Measurements from ENCODE around the gene LMNB1.
"Not testable (repeated sequence)": the region's sequence is repeated elsewhere in the genome, so short reads cannot be mapped to it uniquely, and the experiment has no call there.

Gene LMNB1

GRCh38 chr5:126776499-126777256 is at the start of gene LMNB1:
LMNB1 (plus strand) TSS chr5:126777136; CDS start chr5:126777509, 373 bp downstream.
- peak; percentile 94 for DNase-seq

GRCh38 chr5:126732716-126733115 is 44.2 kb upstream of the LMNB1 start:
- no peak for DNase-seq

DNA sequence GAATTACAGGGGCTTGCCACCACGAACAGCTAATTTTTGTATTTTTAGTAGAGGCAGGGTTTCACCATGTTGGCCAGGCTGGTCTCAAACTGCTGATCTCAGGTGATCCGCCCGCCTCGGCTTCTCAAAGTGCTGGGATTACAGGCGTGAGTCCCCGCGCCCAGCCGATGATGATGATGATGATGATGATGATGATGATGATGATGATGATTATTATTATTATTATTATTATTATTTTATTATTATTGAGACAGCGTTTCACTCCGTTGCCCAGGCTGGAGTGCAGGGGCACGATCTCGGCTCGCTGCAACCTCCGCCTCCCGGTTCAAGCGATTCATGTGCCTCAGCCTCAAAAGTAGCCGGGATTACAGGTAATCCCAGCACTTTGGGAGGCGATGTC is 42.4 kb upstream of the LMNB1 start:
- not testable (repeated sequence) for DNase-seq

DNA sequence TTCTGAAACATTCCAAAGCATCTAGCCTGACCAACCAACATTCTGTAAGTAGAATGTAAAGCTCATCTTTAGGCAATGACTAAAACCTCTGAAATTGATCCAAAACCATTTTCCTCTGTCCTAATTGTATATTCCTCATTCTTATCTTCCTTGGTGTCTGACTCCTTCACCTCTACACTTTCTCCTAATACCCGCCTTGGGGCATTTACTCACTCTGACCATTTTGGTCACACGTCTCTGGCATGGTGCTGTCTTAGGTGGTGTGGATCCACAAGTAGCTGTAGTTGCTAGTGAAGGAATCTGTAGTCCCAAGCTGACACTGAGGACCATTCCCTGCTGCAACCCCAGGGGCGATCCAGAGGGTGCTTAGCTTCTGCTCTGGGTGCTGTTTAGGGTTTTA is 40.8 kb upstream of the LMNB1 start:
- DNase-seq, result no peak

DNA sequence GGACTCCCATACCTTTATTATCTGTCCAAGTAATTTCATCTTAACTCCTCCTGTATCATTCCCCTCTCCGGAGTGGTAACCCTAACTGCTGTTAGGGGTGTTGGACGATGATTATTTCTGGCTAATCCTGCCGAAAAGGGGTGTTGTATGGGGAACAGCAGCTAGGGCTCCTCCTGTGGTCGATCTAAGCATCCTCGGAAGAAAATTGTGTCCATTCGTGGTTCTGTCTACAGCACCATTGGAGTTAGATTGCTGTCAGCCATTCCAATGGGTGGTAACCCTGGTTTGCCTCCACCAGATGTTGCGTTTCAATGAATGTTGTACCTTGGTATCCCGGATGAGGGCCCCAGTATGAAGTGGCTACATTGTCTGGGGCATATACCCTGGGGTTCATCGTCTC is 35.6 kb upstream of the LMNB1 start:
- DNase-seq, result no peak

- DNase-seq, result no peak
Observed at GRCh38 chr5:126742425-126742824, 34.5 kb upstream of the LMNB1 start.

DNA sequence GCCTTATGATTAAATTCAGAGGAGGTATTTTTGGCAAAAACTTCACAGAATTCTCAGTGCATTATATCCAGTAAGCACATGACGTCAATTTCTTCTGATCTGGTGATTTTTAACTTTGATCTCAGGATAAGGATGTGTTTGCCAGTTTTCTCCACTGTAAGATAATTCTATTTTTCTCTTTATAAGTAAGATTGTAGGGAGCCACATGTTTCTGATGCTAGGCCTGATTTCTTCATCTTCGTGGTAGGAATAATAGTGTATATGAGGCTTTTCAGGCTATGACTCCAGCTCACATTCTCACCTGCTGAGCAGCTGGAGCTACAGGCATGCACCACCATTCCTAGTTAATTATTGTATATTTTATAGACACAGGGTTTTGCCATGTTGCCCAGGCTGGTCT is 32.1 kb upstream of the LMNB1 start:
- DNase-seq, result no peak

DNA sequence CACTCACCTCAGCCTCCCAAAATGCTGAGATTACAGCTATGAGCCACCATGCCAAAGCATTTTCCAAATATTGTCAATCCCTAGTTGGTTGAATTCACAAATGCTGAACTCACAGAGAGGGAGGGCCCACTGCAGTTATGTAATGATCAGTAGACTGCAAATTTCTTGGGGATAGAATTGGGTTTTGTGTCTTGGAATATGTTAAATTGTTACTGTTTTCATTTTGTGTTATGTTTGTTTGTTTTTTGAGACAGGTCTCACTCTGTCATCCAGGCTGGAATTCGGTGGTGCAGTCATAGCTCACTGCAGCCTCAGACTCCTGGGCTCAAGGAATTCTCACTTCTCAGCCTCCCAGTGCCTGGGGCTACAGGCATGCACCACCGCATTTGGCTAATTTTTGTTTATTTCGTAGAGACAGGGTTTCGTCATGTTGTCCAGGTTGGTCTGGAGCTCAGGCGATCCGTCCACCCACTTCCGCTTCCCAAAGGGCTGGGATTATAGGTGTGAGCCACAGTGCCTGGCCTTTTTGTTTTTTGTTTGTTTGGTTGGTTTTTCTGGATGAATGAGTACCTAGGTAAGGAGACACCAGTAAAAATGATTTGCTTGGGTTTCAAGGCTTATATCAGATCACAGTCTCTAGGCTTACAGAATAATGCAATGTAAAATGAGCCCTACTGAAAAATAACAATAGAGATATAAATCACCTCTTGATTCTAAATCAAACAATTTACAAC is 31.5 kb upstream of the LMNB1 start:
- no peak for DNase-seq

DNA sequence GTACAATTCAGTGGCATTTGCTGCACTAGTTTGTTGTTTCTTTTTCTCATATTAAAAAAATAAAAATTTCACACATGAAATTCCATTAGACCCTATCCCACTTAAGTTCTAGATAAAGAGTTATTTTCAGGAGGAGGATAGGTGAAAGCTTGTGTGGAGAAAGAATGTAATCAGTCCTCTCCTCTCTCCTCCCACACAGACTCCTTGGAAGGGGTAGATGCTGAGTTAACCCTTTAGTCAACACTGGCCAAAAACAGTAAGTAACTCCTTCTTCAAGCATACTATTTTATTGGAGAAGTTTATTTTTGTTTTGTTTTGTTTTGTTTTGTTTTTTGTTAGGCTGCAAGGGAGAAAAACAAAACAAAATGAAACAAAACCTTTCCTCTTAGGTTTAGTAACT is 30.6 kb upstream of the LMNB1 start:
- DNase-seq, result no peak

DNA sequence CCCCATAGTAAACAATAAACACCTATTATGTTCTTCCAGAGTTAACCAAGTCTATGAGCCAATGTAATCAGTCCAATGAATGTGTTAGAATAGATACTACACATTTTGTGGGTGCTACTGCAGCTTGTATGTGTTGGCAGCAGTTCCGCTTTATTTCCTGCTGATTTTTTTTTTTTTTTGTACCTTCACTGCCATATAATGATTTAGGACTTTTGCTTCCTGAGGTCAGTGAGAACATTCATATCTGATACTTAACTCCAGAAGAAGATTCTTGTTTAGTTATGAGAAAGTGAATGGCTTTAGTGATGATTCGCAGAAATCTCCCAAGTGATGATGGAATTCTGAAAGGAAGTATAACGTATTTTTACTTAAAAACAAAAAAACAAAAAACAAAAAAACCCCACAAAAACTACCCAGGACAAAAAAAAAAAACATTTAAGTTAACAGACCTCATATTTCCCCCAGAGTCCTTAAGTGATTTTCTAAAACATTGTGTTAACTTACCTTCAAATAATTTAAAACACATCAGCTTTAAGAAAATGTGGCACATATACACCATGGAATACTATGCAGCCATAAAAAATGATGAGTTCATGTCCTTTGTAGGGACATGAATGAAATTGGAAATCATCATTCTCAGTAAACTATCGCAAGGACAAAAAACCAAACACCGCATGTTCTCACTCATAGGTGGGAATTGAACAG is 24.7 kb upstream of the LMNB1 start:
- no peak for DNase-seq

DNA sequence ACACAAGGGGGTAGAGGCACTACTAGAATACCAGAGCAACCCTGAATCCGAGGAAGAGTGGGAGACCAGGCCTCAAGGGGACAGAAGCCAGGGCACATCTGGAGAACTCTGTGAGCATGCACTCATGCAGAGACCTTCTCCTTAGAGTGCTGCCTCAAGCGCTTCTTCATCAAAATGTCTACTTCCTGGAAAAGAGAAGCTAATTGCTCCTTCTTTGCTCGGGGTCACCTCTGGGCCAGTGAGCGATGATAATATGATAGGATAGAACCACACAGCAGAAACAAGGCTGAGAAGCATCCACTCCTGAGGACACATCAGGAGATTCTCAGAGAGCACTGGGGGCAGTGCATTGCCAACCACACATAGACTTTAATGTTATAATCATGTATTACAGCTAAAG is 23.7 kb upstream of the LMNB1 start:
- no peak for DNase-seq

GRCh38 chr5:126754609-126755008 is 22.3 kb upstream of the LMNB1 start:
- DNase-seq, result no peak

GRCh38 chr5:126755593-126755992 is 21.3 kb upstream of the LMNB1 start:
- DNase-seq, result no peak

- DNase-seq, result no peak
Observed at GRCh38 chr5:126757713-126758357, 19.1 kb upstream of the LMNB1 start.

GRCh38 chr5:126763371-126763770 is 13.6 kb upstream of the LMNB1 start:
- DNase-seq, result no peak

GRCh38 chr5:126769703-126770102 is 7.2 kb upstream of the LMNB1 start:
- DNase-seq, result no peak

DNA sequence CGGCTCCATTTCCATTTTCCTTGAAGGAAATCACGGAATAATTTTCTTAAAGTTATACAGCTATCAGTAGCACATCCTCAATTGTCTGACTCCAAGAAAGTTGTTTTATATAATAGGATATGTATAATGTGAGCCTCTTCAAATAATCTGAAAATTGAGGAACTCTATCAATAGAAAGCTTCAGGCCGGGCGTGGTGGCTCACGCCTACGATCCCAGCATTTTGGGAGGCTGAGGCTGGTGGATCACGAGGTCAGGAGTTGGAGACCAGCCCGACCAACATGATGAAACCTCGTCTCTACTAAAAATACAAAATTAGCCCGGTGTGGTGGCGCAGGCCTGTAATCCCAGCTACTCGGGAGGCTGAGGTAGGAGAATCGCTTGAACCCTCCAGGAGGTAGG is 3.4 kb upstream of the LMNB1 start:
- DNase-seq, result not testable (repeated sequence)

- DNase-seq, result not testable (repeated sequence)
Observed at GRCh38 chr5:126774595-126774994, 2.3 kb upstream of the LMNB1 start.

DNA sequence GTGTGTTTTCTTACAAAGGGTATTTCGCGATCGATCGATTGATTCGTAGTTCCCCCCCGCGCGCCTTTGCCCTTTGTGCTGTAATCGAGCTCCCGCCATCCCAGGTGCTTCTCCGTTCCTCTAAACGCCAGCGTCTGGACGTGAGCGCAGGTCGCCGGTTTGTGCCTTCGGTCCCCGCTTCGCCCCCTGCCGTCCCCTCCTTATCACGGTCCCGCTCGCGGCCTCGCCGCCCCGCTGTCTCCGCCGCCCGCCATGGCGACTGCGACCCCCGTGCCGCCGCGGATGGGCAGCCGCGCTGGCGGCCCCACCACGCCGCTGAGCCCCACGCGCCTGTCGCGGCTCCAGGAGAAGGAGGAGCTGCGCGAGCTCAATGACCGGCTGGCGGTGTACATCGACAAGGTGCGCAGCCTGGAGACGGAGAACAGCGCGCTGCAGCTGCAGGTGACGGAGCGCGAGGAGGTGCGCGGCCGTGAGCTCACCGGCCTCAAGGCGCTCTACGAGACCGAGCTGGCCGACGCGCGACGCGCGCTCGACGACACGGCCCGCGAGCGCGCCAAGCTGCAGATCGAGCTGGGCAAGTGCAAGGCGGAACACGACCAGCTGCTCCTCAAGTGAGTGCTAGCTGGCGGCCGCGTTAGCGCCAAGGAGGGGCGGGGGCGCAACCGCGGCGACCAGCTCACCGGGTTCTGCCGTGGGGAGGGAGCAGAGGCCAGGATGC is 480 bp downstream of the LMNB1 start:
- peak; percentile 59 for DNase-seq

GRCh38 chr5:126777975-126778674 is 1.2 kb downstream of the LMNB1 start:
- DNase-seq, result peak; percentile 90

DNA sequence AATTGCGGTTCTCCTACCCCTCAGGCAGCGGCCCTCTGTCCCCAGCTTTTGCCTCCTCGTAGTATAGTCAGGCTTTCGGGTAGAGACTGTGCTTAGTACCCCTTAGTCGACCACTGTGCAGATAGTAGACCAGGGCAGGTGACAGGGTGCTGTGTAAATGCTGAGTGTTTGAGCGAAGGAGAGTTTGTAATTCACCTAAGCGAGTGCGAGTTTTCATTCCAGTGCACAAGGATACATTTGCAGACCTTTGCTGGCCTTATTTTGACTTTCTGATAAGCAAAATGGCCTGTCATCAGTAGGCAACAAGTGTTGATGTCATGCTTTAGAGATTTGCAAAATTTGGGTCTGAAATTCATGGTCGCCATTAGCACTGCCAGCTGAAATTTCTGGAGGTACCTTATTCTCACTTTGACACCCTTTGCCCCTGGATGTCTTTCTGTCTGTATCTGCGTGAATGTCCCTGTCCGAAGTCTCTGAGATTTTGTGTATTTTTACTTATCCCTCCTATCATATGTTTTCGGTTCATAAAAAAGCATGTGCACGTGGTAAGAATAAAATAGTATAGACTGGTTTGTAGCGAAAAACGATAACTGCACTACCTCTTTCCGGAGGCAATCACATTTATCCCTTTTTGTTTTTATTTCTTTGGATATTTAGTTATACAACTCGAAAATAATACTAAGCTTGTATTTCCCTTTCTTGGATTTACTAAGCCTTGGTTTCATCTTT is 1.9 kb downstream of the LMNB1 start:
- DNase-seq, result no peak
